K562 (cell line): Measurements from ENCODE around the gene MEGF11. TPM values are rescaled to one million over a fixed set of nuclear protein-coding genes. Genes with fewer than 3 reads are reported as not detected.

Experiments
- ATF6 ChIP-seq: sonication (generic); formaldehyde crosslinking; IDR thresholded peaks from 2 replicates; pipeline ENCODE4 v1.4.0; 2020; ENCODE audit warnings: mild to moderate bottlenecking, missing genetic modification reagents
- BRD9 ChIP-seq: fragments of 450-650 bp; IDR thresholded peaks from 2 replicates; pipeline ENCODE4 v1.6.1; 2018; ENCODE audit warnings: low read depth; ENCODE audit not compliant: partially characterized antibody
- EHMT2 ChIP-seq: fragments of 450-650 bp; IDR thresholded peaks from 2 replicates; pipeline ENCODE4 v1.6.1; 2018; ENCODE audit warnings: antibody characterized with exemption
- GTF2B ChIP-seq: IDR thresholded peaks from 2 replicates; pipeline ENCODE4 v1.6.1; 2011; ENCODE audit not compliant: insufficient read length; ENCODE audit errors: extremely low read depth
- KDM1A ChIP-seq, 2 experiments: fragments of 450-650 bp; IDR thresholded peaks; 2 replicates each; pipeline ENCODE4 v1.6.1; 2016; ENCODE audit warnings: mild to moderate bottlenecking in 2 of 2
- MAFG ChIP-seq: fragments of 450-650 bp; conservative IDR thresholded peaks from 2 replicates; pipeline ENCODE4 v1.6.1; 2016; ENCODE audit warnings: missing genetic modification characterization, missing compliant biosample characterization
- PHB ChIP-seq: fragments of 250-450 bp; sonication (Bioruptor Pico); IDR thresholded peaks from 2 replicates; pipeline ENCODE4 v1.5.0; 2021
- PREB ChIP-seq: sonication (generic); formaldehyde crosslinking; IDR thresholded peaks from 2 replicates; pipeline ENCODE4 v1.8.1; 2023; ENCODE audit warnings: mild to moderate bottlenecking, missing genetic modification reagents
- SMARCA5 ChIP-seq: fragments of 450-650 bp; IDR thresholded peaks from 2 replicates; pipeline ENCODE4 v1.6.1; 2016
- ZBTB40 ChIP-seq, 2 experiments: fragments of 450-650 bp in 1 of 2; sonication (generic) in 1 of 2; formaldehyde crosslinking in 1 of 2; IDR thresholded peaks; 2 replicates each; pipeline versions ENCODE4 v1.7.1 to v1.9.0; 2016 to 2022; ENCODE audit warnings: inconsistent platforms in 1 of 2, mild to moderate bottlenecking in 1 of 2, missing genetic modification reagents in 1 of 2
- ZKSCAN8 ChIP-seq: fragments of 200-800 bp; sonication (Bioruptor generic); IDR thresholded peaks from 2 replicates; pipeline ENCODE4 v1.6.1; 2016; ENCODE audit warnings: missing genetic modification characterization, missing compliant biosample characterization
- ZNF134 ChIP-seq: fragments of 250-450 bp; sonication (Bioruptor Pico); conservative IDR thresholded peaks from 2 replicates; pipeline ENCODE4 v1.4.0; 2020
- ZNF224 ChIP-seq: sonication (generic); formaldehyde crosslinking; IDR thresholded peaks from 2 replicates; pipeline ENCODE4 v1.8.0; 2022; ENCODE audit warnings: mild to moderate bottlenecking, missing genetic modification reagents
- ZNF311 ChIP-seq: fragments of 250-450 bp; sonication (Bioruptor Pico); IDR thresholded peaks from 2 replicates; pipeline ENCODE4 v1.4.0; 2020; ENCODE audit warnings: mild to moderate bottlenecking, moderate library complexity
- ZNF561 ChIP-seq: fragments of 450-650 bp; formaldehyde crosslinking; conservative IDR thresholded peaks from 2 replicates; pipeline ENCODE4 v1.4.0; 2020; ENCODE audit warnings: mild to moderate bottlenecking, moderate library complexity
- polyA plus RNA-seq, 8 experiments: library from polyadenylated mRNA; depleted of rRNA in 4 of 8; stranded (reverse) in 5 of 8; unstranded in 3 of 8; fragments of >200 nt; fragmentation: Nextera tagmentation in 2 of 8; fragmentation: Illumina TruSeq in 1 of 8; extraction: Ambion mirVana in 2 of 8; extraction: Trizol in 1 of 8; gene quantifications; 2 replicates each; pipeline versions ENCODE4 v1.2.1 to v1.2.3, GENCODE V29; 2011 to 2014; ENCODE audit warnings: inconsistent platforms in 1 of 8, missing spikeins in 1 of 8
- total RNA-seq, 7 experiments: library from RNA; depleted of rRNA in 6 of 7; stranded (reverse); fragments of >200 nt in 6 of 7; fragmentation: Illumina TruSeq in 2 of 7; extraction: Trizol in 2 of 7; gene quantifications; 2 replicates each; pipeline versions ENCODE4 v1.2.1 to v1.2.3, GENCODE V29; 2011 to 2021; ENCODE audit warnings: low replicate concordance in 1 of 7

MEGF11 gene
- total and polyA plus RNA-seq, 9 of the 15 experiments (the other 6 are each of a cell fraction or from before 2014, with no cell fraction given): 0.06 to 0.23 (median 0.20) TPM; not detected in 6

- no peak for TF ChIP-seq ATF6 (CRISPR knock-in tag)
- TF ChIP-seq BRD9: no peak
- no peak for TF ChIP-seq KDM1A (IDR thresholded peaks at IDR 0.05)
- no peak for TF ChIP-seq PREB (CRISPR knock-in tag)
- no peak for TF ChIP-seq ZNF224
- TF ChIP-seq GTF2B: no peak
- TF ChIP-seq ZNF561 (CRISPR knock-in tag): no peak
- no peak for TF ChIP-seq ZNF311
- TF ChIP-seq ZKSCAN8 (CRISPR knock-in tag): no peak
- no peak for TF ChIP-seq ZNF134 (CRISPR knock-in tag)
- TF ChIP-seq MAFG (tag): peak; percentile 4; the same call in 1 of the 2 replicates
- TF ChIP-seq EHMT2: peak; percentile 26; the same call in 1 of the 2 replicates
- no peak for TF ChIP-seq PHB (CRISPR knock-in tag)
- TF ChIP-seq ZBTB40 (IDR thresholded peaks at IDR 0.05): no peak
- TF ChIP-seq ZBTB40 (CRISPR knock-in tag; IDR thresholded peaks at IDR 0.05): no peak
- TF ChIP-seq SMARCA5: no peak
These were observed 19.8 kb downstream of the MEGF11 start (continued) for GRCh38 chr15:66233487-66234415.
